MG63 (cell line): ENCODE measurements around the gene TIGD4. TPM values are rescaled to one million over a fixed set of nuclear protein-coding genes. Genes with fewer than 3 reads are reported as not detected.
A peak's percentile ranks its signal among the peaks of the same experiment; 100 is the strongest.
"Not testable (repeated sequence)": the region's sequence is repeated elsewhere in the genome, so short reads cannot be mapped to it uniquely, and the experiment has no call there.

Experiments
- DNase-seq: peaks from one replicate; pipeline ENCODE4 v3.0.0-alpha.2; 2020
- H3K27me3 ChIP-seq: fragments of 250-450 bp; sonication (Bioruptor Pico); 2 replicates; pipeline ENCODE4 v1.5.1; 2020; ENCODE audit warnings: mild to moderate bottlenecking, moderate library complexity
- H3K36me3 ChIP-seq: fragments of 250-450 bp; sonication (Bioruptor Pico); 2 replicates; pipeline ENCODE4 v1.5.1; 2020; ENCODE audit warnings: mild to moderate bottlenecking, moderate library complexity
- H3K4me3 ChIP-seq: fragments of 250-450 bp; sonication (Bioruptor Pico); 2 replicates; pipeline ENCODE4 v1.5.1; 2020; ENCODE audit warnings: mild to moderate bottlenecking, moderate library complexity
- H3K9me3 ChIP-seq: fragments of 250-450 bp; sonication (Bioruptor Pico); 2 replicates; pipeline ENCODE4 v1.5.1; 2020; ENCODE audit warnings: mild to moderate bottlenecking, moderate library complexity
- total RNA-seq: library from RNA; depleted of rRNA; stranded (reverse); fragments of >200 nt; shearing (Covaris generic); gene quantifications from 2 replicates; pipeline ENCODE4 v1.2.3, GENCODE V29; 2014; ENCODE audit warnings: low replicate concordance

The TIGD4 gene
- total RNA-seq, 1 experiment from 2014 or later = 0.07 TPM

DNA sequence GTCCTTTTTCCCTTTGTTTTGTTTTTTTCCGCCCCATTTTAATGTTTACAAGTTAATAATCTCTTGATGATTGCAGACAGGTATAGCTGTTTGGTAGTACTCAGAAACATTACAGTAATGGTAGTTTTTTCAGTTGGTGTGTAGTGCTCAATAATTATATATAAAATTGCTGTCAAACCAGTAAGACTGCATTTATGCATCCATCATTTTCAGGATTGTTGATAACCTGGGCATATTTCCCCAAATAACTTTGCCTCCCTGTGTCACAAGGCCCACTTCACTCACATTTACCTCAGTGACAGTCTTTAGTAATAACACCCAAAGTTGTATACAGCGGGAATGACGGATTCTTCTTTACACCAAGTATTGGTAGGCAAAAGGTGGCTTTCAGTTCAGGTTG, 16.4 kb upstream of the TIGD4 start:
- Histone ChIP-seq H3K27me3 (no peaks in the 10 kb centered on the region), H3K4me3 (no peak overlapping the region), H3K36me3 (no peaks in the 10 kb centered on the region), H3K9me3 (no peaks in the 10 kb centered on the region)
- DNase-seq = no peak

DNA sequence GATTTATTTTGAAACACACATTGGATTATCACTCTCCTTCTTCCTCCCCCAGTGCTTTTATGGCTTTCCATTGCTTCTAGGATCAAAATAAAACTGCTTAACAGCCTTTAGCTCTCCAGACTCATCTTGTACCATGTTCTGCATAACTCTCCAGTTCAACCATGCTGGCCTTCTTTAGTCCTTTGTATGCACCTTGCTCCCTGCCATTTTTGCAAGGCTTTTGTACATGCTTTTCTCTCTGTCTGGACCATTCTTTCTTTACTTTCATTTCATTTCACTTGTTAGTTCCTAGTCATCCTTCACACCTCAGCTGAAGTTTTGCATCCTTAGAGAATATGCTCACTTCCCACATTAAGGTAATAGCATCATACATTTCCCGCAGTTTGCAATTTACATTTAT, 7.1 kb upstream of the TIGD4 start:
- no peak for DNase-seq
- Histone ChIP-seq H3K9me3 (no peaks in the 10 kb centered on the region), H3K36me3 (no peaks in the 10 kb centered on the region), H3K27me3 (no peaks in the 10 kb centered on the region), H3K4me3 (no peak overlapping the region)

DNA sequence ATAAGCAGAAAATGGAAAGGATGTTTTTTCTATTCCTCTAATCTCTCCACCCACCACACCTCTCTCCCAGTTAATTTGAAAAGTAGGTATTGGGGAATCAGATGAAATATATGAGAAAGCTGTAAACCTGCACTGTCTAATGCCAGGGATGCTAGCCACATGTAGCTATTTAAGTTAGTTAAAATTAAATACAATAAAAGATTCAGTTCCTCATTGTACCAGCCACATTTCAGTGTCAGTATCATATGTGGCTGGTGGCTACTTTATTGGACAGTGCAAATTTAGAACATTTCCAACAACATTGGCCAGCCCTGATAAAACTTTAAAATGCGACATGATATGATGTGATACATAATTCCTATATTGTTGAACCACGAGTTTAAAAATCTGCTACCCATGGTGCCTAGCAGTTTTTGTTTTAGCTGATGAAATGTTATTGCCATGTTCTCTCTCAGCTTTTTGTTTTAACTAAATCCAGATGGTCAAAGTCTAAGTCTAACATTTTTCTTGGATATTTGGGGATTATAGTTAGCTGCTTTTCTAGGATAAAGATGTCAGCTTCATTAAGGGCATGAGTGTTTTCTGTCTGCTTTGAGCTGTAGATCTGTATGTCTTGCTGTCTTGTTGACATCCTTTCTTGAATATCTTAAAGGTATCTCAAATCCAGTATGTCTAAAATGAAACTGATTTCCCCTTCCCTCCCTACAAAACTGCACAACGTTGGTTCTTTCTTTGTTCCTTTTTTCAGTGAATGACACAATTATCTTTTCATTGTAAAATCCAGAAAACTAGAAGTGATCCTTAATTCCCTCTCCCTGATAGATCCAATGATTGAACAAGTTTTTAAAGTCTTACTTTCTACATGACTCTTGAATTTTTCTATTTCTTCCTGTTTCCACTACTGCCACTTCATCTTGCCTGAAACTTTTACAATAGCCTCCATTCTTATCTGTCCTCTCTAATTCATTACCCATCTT, 6.4 kb upstream of the TIGD4 start:
- Histone ChIP-seq H3K4me3 (no peak overlapping the region), H3K9me3 (no peaks in the 10 kb centered on the region), H3K36me3 (no peaks in the 10 kb centered on the region), H3K27me3 (no peaks in the 10 kb centered on the region)
- DNase-seq = no peak

DNA sequence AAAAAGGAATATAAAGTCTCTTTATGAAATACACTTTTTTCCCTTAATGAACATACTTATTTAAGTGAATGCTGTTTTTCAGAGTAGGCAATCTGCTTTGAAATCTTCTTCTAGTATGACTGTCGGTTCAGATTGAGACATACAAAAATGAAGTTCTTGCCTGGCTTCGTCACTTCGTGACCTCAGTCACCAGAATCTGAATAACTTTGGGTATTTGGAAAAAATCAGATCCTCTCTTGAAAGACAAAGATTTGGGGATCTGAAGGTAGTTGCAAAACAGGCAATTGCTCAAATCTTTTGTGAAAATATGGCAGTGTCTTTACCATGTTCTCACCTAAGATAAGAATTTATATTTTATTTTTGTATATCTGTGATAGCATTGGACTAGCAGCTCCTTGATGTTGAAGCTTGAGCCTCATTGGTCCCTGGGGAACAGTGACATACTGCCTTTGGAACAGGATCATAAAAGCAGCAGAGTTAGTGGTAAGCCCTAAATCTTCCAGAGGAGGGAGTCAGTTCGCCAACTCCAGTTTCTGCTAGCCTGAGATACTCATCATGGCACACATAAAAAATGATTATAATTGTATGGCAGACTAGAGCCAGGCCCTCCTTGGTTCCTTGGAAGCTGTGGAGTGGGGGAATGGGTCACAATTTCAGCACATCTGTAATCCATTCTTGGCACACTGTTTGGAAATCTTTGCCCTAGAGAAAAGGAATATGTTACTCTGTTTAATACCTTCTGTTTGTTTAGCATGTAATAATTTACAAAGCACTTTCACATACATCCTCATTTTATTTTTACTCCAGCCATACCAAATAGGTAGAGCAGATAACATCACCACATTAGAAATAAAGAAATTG, 5.2 kb upstream of the TIGD4 start:
- H3K9me3 ChIP-seq = no peaks in the 10 kb centered on the region
- H3K36me3 ChIP-seq = no peaks in the 10 kb centered on the region
- H3K27me3 ChIP-seq = no peaks in the 10 kb centered on the region
- no peak overlapping the region for H3K4me3 ChIP-seq
- DNase-seq = peak; percentile 8

DNA sequence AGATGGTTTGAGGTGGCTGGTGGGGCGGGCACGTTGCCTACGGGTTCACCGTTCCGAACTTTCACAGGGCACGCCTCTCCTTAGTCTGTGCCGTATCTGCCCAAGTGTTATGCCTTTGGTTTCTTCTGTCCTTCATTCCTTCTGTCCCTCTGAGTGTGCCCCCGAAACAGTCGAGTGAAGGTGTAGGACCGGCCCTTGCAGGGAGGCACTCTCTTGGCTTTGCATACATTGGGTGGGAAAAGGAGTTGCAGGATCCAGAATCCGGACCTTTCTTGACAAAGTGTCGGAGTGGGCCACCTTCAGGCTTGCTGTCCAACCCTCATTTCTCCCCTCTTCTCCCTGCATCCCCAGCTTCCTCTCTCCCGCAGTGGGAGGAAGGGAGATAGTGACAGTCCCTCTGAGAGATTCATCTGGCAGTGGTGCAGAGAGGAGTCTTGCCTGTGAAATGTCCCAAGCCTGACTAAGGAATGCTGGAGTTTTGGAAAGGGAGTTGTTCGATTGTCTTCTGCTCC, 793 bp upstream of the TIGD4 start:
- Histone ChIP-seq H3K9me3 (no peaks in the 10 kb centered on the region), H3K27me3 (peaks cover 4% of the 10 kb centered on the region; the same call in 1 of the 2 replicates), H3K4me3 (peak overlapping the region; percentile 76), H3K36me3 (no peaks in the 10 kb centered on the region)
- DNase-seq = peak; percentile 7

DNA sequence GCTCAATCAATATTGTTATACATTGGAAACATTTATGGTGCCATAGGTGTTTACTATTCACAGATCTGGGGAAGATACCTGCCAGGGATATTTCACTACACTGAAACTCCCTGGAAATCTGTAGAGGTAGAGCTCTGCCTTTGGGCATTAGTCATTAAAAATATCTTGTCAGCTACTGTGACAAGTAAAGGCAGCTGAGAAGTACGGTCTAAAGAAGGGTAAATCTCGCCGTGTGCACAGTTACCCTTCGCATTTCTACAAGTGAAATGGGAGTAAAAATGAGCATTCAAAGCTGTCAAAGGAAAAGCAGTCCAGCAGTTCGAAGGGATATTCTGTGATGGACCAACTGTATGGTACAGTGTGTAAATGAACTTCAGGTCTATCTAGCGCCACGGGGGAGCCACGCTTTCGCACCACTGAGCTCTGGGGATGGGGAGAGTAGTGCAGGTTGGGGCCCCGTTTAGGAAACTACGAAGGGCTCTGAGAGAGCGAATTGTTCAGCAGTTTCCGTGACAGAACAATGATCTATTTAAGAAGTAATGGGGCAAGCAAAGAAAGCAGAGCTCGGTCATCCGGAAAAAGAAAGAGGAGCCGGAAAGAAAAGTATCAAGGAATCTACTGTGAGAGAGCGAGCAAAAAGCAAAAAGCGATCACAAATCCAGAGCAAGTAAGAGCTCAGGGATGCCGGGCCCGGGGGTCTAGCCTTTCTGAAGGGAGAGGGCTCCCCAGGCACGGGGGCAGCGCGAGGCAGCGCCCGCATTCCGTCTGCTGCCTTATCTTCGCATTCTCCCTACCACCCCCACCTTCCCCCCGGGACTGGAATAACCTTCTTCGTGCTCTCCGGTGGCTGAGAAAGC, 646 bp downstream of the TIGD4 start:
- DNase-seq = no peak
- Histone ChIP-seq H3K9me3 (no peaks in the 10 kb centered on the region), H3K4me3 (peak overlapping the region; percentile 76), H3K27me3 (peaks cover 4% of the 10 kb centered on the region; the same call in 1 of the 2 replicates), H3K36me3 (no peaks in the 10 kb centered on the region)

DNA sequence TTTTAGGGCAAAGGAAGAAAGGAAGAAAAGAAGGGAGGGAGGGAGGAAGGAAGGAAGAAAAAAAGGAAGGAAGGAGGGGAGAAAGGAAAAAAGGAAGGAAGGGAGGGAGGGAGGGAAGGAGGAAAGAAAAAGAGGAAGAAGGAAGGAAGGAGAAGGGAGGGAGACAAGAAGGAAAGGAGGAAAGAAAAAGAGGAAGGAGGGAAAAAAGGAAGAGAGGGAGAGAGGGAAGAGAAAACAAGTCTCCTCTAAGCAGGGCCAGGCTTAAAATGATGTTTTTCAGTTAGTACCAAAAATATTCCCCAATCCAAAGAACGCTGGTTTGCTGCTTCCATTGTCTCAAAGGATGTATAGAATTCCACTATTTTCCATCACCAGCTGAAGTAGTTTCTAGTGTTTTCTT, 2.0 kb downstream of the TIGD4 start:
- no peak for DNase-seq
- Histone ChIP-seq H3K27me3 (peaks cover 4% of the 10 kb centered on the region; the same call in 1 of the 2 replicates), H3K9me3 (no peaks in the 10 kb centered on the region), H3K4me3 (no peak overlapping the region), H3K36me3 (no peaks in the 10 kb centered on the region)

DNA sequence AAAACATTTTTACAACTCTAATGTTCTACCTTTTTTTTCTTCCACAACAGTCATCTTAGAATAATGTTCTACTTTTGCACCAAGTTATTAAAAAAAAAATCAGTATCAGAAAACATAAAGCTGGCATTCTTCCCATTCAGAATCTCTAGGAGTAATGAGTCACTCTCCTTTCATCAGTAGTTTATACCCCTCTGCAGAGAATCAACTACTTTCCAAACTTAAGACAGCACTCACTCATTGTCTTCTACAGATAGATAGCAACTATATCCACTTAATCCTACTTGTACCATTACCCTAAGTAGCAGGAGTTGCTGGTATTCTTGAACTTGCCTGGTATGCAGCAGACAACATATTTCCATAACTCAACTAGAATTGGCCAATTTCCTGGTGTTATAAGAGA, 3.2 kb downstream of the TIGD4 start:
- Histone ChIP-seq H3K9me3 (no peaks in the 10 kb centered on the region), H3K4me3 (no peak overlapping the region), H3K36me3 (no peaks in the 10 kb centered on the region), H3K27me3 (peaks cover 4% of the 10 kb centered on the region; the same call in 1 of the 2 replicates)
- no peak for DNase-seq

DNA sequence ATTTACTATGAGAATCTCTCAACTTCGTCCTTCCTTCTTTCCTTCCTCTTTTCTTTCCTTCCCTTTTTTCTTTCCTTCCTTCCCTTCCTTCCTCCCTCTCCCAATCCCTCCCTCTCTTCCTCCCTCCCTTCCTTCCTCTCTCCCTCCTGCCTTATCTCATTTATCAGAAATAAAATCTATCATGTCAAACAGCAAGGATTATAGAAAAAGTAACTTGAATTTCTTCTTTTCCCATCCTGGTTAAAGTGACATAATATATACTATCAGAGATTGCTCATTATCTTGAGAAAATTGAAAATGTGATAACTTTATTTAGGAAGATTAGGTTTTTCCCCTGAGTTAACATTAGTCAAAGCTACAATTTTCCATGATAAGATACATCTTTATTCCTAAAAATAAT, 5.6 kb downstream of the TIGD4 start:
- no peaks in the 10 kb centered on the region for H3K9me3 ChIP-seq
- no peak for DNase-seq
- H3K4me3 ChIP-seq = no peak overlapping the region
- peaks cover 8% of the 10 kb centered on the region for H3K27me3 ChIP-seq
- no peaks in the 10 kb centered on the region for H3K36me3 ChIP-seq

DNA sequence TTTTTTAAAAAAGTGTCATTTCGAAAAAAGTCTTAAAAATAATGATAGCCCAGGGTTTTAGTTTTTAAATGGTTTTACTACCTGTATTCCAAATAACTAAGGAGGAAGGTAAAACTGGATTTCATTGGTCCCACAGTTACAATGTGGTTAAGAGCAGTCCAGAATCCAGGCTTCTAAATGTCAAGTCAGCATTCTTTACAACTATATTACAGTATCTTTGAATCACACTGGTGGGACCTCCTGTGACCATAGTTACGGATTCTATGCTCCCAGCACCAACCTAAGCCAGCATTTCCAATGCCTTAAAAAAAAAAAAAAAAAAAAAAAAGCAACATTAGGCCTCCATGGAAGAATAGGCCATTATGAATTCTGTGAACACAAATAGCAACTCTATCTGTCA, 6.2 kb downstream of the TIGD4 start:
- H3K36me3 ChIP-seq = no peaks in the 10 kb centered on the region
- H3K9me3 ChIP-seq = no peaks in the 10 kb centered on the region
- no peak for DNase-seq
- H3K27me3 ChIP-seq = peaks cover 8% of the 10 kb centered on the region
- H3K4me3 ChIP-seq = no peak overlapping the region

DNA sequence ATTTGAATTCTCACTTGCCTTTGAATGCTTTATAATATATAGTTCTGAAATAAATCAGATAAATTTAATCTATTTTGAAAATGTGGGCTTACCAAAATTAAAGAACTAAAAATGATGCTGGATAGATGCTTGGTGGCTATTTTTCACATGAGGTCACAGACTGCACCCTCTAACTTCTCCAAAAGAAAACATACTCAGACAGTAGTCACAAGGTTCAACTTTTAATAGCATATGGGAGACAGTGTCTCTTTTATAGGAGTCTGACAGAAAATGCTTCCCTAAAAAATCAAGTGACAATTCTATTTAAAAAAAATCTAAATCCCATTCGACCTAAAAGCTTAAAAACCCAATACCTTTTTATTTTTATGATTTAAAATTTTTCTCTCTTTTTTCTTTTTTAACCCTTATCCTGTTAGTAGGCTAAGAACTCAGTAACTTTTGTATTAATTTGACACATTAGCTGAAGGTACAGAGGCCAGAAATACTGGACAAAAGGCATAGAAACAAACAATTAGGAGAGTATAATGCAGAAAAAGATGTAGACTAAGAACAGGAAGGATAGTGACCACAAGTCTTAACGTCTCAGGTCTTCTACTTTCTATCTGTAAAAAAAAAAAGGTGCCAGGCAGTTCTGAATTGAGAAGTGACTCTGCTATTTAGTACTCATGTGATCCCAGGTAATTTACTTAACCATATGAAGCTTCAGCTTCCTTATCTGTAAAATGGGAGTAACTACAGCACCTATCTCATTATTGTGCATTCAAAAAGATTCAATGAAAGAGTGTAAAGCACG, 7.6 kb downstream of the TIGD4 start:
- H3K4me3 ChIP-seq = no peak overlapping the region
- H3K36me3 ChIP-seq = no peaks in the 10 kb centered on the region
- H3K27me3 ChIP-seq = peaks cover 3% of the 10 kb centered on the region
- no peaks in the 10 kb centered on the region for H3K9me3 ChIP-seq
- DNase-seq = no peak

DNA sequence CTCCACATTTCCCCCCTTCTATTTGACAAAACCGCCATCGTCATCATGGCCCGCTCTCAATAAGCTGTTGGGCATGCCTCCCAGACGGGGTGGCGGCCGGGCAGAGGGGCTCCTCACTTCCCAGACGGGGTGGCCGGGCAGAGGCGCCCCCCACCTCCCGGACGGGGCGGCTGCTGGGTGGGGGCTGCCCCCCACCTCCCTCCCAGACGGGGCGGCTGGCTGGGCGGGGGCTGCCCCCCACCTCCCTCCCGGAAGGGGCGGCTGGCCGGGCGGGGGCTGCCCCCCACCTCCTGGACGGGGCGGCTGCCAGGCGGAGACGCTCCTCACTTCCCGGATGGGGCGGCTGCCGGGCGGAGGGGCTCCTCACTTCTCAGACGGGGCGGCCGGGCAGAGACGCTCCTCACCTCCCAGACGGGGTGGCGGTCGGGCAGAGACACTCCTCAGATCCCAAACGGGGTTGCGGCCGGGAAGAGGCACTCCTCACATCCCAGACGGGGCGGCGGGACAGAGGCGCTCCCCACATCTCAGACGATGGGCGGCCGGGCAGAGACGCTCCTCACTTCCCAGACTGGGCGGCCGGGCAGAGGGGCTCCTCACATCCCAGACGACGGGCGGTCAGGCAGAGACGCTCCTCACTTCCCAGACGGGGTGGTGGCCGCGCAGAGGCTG, 14.3 kb downstream of the TIGD4 start:
- DNase-seq, H3K27me3 ChIP-seq, H3K4me3 ChIP-seq, H3K36me3 ChIP-seq, H3K9me3 ChIP-seq: not testable (repeated sequence)

DNA sequence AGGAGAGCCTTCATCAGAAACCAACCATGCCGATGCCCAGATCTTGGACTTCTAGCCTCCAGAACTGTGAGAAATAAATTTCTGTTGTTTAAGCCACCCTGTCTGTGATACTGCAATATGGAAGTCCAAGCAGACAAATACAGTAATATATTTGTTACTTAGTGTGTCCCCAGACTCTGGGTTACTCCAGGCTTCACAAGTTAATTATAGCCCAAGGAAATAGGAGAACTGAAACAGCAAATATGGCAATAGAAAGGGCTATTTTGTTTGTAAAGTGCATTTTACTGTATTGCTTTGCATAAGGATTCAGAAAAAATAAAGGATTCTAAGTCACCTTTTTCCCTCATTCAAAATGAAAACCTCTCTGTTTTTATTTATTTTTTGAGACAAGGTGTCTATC, 15.7 kb downstream of the TIGD4 start:
- no peak for DNase-seq
- H3K4me3 ChIP-seq = no peak overlapping the region
- no peaks in the 10 kb centered on the region for H3K36me3 ChIP-seq
- no peaks in the 10 kb centered on the region; the same call in 1 of the 2 replicates for H3K27me3 ChIP-seq
- H3K9me3 ChIP-seq = no peaks in the 10 kb centered on the region

DNA sequence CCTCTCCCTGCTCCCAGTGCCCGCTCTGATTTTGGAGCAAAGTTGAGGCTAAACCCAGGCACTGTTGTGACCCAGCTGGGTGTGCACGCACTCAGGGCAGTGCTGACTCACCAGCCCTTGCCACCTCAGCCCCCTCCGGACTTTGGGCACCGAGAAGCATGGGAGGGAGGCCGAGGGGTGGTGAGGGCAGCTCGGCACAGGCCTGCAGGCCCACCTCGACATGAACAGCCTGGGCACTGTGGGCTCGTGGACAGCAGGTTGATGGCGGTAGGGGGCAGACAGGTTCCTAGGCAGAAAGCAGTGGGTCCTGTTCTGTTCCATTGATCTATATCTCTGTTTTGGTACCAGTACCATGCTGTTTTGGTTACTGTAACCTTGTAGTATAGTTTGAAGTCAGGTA, 30.9 kb downstream of the TIGD4 start:
- no peak for DNase-seq
- Histone ChIP-seq H3K4me3 (no peak overlapping the region), H3K36me3 (no peaks in the 10 kb centered on the region), H3K27me3 (no peaks in the 10 kb centered on the region), H3K9me3 (no peaks in the 10 kb centered on the region)

DNA sequence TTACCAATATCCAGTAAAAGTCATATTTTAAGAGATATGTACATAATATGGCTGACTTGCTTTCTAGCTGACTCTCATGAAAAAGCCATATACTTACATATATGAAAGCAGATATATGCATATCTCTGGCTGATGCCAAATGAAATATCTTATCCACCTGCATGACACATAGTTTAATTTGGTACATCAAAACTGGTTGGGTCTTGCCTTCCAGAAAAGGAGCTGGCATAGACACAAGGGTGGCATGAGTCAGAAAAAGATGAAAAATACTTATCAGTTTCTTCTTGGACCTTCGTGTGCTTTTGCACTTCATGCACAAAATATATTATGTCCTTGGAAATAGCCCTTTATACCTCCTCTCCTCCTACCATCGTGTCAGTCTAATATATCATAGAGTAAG, 32.1 kb downstream of the TIGD4 start:
- Histone ChIP-seq H3K27me3 (no peaks in the 10 kb centered on the region), H3K4me3 (no peak overlapping the region), H3K36me3 (no peaks in the 10 kb centered on the region), H3K9me3 (no peaks in the 10 kb centered on the region)
- DNase-seq = no peak
